Retina (tissue), 1 donor: ENCODE data around the gene MPND.

Source experiments
- DNase-seq: peaks from one replicate; pipeline ENCODE4 v3.0.0-alpha.2; 2016

Gene MPND

DNA sequence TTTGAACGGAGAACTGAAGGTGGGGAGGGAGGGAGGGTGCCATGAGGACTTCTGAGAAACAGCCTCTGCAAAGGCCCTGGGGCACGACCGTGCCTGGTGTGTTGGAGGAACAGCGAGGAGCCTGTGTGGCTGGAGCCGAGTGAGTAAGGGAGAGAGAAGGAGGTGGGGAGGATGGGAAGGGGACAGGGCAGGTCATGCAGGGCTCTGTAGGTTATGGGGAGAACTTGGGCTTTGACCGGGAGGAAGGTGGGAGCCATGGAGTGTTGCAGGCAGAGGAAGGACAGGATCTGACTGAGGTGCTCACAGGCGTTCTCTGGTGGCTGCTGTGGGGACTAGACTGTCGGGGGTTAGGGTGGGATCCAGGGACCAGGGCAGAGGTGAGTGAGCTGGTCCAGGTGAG lies 6.7 kb downstream of the MPND start:
- DNase-seq: no peak

DNA sequence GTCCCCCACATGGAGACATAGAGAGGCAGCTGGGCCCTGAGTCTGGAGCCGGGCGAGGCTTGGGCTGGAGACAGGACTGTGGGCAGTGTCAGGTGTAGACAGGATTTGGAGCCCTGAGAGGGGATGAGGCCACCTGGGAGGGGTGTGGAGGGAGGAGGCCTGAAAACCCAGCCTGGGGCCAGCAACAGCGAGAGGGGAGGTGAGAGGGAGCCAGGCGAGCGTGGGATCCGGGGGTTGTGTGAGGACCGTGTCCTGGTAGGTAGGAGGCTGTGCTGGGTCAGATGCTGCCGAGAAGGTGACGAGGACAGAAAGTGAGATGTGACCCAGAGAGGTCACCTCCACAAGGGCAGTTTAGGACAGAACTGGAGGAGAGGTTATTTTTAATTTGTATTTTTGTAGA lies 7.4 kb downstream of the MPND start:
- no peak for DNase-seq

DNA sequence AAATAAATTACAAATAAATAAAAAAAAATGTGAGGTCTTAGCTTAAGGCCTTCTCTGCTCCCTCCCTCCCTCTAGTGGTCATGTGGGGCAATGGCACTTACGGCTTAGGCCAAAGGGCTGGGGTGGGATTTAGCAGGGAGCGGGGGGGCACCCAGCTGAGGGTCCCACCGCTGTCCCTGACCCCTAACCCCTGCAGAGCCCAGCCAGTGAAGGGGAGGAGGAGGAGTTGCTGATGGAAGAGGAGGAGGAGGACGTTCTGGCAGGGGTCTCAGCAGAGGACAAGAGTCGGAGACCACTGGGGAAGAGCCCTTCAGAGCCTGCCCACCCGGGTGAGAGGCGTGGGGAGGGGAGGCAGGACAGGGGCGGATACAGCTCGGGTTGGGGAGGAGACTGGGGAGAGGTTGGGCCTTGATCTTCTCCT lies 9.3 kb downstream of the MPND start:
- peak; percentile 65 for DNase-seq

DNA sequence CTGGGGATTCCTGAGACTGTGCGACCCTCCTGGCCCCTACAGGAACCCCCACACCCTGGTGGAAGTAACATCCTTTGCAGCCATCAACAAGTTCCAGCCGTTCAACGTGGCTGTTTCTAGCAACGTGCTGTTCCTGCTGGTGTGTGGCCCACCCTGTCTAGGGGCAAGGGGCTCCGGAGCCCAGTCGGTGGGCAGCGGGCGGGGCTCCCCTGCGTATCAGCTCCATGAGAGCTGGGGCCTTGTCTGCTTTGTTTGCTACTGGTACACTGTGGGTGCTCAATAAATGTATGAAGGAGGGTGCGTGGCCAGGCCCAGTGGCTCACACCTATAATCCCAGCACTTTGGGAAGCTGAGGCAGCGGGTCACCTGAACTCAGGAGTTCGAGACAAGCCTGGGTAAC lies 10.9 kb downstream of the MPND start:
- no peak for DNase-seq

DNA sequence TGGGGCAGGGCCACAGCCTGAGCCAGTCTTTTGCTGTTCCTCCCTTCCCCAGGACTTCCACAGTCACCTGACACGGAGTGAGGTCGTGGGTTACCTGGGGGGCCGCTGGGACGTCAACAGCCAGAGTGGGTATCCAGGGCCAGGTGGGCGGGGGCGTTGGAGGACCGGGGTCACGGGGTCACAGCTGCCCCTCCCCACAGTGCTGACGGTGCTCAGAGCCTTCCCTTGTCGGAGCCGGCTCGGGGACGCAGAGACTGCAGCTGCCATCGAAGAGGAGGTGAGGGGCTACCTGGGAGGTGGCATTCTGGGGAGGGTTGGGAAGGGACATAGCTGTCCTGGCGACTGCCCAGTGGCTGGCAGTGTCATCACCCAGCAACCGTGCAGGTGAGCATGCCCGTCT lies 11.5 kb downstream of the MPND start:
- no peak for DNase-seq

DNA sequence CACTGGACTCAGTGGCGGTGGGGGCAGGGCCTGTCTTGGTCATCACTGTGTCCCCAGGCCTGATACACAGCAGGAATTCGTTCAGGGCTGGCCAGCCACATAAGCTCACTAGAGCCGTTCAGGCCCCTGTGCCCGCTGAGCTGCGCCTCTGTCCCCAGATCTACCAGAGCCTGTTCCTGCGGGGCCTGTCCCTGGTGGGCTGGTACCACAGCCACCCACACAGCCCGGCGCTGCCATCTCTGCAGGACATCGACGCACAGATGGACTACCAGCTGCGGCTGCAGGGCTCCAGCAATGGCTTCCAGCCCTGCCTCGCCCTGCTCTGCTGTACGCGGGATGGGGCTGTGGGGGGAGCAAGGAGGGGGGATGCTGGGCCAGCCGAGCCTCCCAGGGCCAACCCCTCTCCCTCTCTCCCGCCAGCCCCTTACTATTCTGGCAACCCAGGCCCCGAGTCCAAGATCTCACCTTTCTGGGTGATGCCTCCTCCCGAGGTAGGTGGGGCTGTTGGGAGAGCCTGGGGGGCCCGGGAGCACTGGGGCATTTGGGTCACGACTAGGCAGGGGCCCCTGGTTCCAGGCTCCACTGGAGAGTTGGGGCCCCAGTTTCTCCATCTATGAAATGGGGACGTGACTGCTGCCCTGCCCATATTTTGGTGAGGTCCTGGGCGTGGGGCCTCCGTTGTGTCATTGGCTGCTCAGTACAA lies 13.9 kb downstream of the MPND start:
- no peak for DNase-seq

DNA sequence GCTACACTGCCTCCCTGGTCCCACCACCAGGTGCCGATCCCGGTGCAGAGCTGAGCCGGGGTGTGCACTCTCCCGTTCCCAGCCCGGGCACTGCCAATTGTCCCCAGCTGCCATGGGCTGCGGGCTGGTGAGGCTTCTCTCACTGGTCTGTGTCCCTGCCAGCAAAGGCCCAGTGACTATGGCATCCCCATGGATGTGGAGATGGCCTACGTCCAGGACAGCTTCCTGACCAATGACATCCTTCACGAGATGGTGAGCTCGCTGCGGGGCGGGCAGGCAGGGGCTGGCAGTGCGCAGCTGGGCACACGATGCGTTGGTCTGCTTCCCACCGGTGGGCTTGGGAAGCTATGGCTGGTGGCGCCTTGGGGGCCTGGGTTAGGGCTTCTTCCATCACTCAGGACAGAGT lies 14.6 kb downstream of the MPND start:
- no peak for DNase-seq

DNA sequence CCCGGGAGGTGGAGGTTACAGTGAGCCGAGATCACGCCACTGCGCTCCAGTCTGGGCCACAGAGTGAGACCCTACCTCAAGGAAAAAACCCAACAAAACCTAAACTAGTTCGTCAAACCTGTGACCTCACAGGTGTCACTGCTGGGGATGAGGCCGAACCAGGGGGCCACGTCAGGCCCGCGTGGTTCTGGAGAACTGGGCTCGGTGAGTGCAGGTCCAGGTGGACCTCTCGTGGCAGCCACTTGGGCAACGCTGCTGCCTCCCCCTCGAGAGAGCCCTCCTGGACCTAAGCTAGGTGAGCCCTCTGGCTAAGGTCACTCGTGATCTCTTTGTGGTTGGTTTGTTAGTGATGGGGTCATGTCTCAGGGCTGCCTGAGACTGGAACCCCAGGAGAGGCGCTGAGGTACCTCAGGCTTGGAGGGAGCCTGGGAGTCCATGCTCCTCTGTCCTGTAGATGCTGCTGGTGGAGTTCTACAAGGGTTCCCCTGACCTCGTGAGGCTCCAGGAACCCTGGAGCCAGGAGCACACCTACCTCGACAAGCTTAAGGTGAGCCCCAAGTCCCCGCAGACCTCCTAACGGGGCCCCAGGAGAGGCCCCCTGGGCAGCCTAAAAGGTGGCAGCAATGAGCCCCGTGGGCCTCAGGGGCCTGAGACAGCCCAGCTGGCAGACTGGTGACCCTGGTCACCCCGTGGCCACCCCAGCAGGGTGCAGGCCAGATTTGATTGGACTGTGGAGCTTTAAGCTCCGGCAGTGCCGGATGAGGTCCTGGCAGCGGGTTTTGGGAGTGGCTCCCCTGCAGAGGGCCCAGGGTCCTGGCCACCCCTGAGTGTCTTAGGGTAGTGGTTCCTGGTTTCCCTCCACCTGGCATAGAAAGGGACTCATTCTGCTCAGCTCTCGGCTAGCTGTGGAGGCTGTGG lies 15.6 kb downstream of the MPND start:
- DNase-seq: no peak

DNA sequence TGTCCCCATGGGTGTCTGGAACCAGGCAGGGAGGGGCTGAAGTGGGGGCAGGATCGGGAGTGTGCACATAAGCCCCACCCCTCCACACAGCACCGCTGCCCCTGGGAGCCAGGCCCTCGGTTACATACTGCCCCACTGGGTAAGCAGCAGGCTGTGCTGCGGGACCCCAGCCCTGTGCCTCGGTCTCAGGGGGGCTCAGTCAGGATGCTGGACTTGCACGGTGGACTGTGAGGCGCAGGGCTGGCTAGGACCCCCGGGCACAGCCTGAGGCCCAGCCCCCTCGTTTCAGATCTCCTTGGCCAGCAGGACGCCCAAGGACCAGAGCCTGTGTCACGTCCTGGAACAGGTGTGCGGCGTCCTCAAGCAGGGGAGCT lies 16.3 kb downstream of the MPND start:
- DNase-seq: no peak

DNA sequence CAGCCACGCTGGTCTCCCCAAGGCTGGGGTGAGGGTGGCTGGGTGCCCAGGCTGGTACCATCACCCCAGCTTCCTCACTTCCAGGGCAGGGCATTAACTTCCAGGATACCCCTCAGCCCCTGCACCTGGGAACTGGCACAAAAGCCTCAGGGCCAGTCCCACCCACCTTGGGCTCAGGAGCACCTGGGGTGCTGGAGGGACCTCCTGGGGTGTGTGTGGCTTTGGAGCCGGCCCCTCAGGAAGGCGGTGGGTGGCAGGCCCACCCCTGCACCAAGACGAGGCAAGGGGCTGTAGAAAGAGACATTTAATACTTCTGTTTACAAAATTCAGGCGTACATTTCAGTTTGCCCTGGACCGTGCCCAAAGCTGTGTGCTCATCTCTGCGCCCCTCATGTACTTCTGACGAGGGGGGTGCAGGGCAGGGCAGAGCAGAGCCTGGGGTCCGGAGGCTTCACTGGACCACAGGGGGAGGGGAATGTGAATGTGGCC lies 16.8 kb downstream of the MPND start:
- no peak for DNase-seq

DNA sequence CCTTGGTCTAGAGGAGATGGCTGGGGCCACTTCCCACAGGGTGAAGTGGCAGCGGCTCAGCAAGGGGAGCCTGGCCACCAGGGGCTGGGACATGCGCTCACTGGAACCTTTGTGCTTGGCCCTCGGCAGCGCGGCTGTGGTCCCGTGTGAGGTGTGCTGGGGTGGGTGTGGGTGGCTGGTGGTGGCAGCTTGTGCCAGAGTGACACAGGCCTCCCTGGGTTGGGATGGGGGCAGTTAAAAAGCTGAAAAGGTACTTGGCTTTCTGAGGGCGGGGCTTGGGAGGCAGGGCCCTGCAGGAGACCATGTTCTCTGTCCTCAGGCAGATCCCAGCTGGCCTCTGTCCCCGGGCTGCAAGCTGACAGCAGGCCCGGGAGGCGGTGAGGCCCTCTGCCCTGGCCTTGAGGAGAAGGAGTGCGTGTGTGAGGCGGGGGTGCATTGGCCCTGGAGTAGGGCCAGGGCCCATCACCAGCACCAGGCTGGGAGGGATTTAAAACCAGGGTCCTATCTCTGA lies 17.3 kb downstream of the MPND start:
- no peak for DNase-seq

DNA sequence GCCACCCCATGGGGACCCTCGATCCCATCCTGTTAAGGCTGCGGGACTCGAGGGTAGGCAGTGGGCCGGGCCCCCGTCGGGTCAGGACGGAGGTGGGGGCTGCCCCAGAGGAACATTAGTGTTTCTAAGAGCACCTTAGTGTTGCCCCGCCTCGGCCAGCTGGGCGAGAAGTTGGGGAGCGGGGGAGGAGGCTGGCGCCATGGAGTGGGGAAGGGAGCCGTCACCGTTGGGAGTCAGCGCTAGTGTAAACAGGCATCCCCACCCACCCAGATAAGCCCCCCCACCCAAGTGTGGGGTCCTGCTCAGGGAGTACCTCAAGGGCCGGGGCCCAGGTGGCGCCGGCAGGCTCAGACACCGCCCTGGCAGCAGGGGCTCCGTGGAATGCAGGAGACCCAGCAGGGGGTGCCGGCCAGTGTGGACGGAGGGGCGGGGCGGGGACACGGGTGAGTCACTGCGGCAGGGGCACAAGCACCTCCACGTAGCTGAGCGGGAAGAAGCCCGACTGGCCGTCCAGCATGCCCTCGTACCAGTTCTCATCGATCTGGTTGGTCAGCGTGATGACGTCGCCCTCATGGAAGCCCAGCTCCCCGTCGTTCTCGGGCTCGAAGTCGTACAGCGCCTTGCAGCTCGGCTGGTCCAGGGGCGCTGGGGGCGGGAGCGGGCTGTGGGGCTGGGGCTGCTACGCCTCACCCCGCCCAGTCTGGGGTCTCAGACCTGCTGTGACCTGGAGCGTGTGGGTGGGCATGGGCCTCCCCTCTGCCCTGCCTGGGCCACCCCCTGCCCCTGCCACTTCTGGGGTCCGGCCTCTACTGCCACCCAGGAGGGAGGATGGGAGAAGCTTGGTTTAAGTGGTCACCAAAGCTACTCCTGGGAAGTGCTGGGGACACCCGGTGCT lies 18.0 kb downstream of the MPND start:
- DNase-seq: no peak

DNA sequence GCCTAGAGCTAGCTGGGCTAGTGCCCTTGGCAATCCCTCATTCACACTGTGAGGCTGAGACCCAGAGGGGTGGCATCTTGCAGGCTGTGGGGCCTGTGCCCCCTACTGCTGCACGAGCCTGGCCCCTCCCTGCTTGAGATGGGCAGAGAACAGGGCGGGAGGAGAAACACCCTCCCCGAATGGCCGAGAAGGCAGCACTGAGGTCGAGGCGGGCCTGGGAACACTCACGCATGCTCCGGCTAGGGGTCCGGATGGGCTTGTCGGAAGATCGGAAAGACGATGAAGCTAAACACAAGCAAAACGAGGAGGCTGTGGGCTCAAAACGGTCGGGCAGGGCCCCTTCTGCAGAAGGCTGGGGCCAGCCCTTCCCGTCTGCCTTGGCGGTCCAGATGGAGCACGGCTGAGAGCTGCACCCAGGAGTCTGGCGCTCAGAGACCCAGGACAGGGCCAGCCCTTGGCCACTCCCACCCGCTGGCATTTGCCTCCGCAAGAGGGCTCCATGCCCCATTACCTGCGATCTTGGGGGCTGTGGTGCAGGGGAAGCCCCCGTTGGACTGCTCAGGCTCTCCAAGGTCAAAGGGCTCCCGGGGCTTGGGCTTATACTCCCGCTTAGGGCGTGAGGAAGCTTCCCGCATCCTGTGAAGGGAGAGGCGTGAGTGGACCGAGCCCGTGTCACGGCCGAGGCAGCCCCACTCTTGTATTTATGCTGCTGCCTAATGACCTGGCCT lies 18.9 kb downstream of the MPND start:
- DNase-seq: no peak

DNA sequence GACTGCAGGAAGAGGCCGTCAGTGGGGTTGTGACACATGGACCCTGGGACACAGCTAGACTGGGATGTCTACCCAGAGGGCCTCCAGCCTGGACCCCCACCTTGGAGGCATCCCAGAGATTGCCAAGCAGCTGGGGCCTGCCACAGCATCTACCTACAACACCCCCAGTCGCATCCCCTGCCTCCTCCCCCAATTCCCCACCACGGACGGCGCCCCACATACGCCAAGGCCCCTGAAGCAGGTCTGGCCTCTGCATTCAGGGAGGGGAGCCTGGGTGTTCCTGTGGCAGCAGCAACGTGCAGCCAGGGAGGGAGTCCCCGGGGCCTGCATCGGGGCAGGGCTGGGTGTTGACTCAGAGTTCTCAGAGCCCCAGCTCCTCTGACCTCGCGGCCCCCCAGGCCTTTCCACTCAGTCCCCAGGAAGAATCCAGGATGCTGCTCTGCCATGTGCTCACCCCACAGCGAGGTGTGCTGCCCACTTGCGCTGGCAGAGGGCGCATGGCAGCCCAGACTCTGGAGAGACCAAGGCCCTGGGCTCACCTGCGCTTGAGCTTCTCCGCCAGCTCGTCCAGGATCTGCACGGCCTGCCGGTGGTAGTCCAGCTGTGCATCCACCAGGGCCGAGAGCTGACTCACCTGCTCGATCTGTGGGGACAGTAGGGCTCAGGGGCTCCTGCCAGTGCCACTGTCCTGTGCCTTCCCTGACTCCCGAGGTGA lies 19.6 kb downstream of the MPND start:
- DNase-seq: no peak

DNA sequence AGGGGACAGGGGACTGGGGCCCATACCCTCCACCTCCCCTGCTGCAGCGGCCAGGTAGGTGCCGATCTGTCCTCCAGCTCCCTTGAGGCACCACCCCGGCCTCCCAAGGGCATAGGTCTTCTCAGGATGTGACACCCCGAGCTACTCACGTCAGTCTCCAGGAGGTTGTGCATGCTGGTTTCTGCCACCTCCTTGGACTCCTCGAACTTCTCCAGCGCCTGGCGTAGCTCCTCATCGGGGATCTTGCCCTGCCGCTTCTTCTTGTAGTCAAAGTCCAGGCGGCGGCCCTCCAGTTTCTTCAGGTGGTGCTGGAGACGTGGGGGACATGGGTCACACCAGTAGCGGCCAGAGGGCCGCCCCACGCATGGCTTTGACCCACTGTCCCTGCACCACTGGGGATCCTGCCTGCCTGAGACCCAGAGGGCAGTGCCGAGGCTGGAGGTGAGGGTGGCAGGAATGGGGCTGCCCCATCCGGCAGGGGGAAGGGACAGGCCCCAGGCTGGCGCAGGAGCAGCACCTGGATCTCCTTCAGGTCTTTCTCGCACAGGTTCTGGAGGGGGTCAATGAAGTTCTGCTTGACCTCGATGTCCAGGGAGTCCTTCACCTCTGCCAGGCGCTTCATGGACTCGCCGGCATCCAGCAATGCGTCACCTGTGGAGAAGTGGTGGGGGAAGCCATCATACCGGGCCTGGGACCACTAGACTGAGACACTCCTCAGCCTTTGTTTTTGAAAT lies 20.4 kb downstream of the MPND start:
- DNase-seq: no peak

DNA sequence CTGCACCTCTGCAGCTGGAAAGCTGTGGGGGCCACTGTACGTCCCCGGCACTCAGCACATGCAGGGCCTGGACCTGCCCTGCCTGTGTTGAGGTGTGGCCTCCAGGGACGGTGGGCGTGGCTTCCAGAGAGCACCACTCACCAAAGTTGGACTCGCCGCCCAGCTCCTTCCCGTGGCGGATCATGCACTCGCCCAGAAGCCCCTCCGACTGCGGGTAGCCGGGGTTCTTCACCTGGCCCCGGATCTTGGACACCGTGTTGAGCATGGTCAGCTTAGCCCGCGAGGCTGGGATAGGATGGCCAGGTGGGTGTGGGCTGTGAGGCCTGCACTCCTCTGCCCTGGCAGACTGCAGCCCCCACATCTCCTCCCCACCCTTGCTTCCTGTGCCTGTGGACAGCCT lies 22.0 kb downstream of the MPND start:
- no peak for DNase-seq

DNA sequence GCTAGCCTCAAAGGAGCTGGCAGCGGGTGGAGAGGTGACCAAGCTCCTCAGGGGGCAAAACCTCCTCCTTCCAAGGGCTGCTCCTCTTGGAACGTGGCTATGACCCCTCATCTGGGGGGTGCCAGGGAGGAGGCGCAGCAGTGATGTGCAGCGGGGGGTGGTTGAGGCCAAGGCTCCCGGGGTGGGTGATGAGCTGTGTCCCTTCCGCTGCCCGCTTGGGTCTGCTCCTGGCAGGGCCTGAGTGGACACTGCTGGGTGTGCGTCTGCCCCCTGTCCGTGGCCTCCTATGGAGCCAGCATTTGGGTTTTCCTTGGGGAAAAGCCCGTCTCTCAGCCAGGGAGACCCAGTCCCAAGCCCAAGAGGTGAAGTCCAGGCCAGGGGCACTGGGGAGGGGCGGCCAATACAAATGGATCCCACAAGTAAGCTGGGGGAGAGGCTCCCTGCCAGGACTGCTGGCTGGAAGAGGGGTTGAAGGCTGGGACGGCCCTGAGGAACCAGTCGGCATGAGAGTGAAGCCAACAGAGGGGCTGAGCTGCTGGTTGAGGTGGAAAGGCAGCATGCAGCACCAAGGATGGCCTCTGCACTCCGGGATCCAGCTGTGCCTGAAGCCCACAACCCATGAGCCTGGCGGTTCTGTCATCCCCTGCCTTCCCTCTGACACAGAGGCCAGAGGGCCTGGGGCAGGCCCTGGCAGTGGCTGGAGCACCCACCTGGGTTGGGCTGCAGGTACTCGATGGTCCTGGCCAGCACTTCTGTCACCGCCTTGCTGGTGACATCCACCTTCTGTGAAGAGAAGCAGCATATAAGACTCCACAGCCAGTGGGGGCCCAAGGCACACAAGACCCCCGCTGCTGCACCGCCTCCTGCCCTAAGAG lies 22.7 kb downstream of the MPND start:
- no peak for DNase-seq

DNA sequence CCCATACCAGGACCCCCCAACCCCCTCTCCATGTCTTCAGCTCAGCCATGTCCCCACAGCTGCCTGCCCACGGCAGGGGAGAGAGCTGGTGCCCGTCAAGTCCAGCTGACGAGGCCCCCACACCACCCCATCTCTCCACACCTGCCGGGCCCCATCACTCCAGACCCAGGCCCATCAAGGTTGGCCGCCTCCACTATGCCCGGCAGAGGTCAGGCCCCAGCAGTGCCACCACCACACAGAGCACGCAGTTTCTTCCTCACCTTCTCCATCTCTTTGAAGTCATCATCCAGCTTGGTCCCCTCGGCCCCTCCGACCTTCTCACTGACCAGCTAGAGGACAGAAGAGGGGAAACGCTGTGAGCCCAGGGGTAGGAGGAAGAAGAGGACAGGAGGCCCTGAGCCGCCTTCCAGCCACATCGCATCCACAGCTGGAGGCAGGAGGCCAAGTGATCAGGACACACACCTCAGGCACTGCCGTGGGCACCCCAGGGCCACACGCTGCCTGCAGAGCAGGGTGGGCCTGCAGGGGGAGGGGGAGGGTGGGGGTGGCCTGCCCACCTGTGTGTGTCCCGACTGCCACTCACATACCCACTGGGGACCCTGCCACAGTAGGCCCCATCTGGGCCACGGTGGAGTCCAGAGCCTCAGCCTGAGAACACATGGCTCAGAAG lies 23.4 kb downstream of the MPND start:
- no peak for DNase-seq

DNA sequence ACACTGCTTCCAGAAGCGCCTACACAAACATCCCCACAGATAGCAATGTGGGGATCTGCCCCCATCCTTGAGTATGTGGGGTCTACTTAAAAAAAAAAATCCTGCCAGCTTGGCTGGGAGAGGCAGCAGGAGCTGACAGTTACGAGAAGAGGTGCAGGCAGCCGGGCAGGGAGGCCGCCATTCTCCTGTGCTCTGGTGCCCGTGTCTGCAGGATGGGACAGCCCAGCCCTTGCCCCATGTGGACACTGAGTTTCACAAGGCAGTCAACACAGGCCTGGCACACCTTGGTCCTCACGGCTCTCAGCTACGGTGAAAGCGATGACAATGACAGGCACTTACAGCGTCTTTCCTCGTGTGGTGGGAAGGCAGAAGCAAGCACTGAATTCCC lies 24.0 kb downstream of the MPND start:
- no peak for DNase-seq
